Mucosa of rectum (tissue), 2 donors: Measurements from ENCODE around the gene DUSP2.
A peak's percentile ranks its signal among the peaks of the same experiment; 100 is the strongest.

Source experiments
- H3K27ac ChIP-seq, 2 donors: one replicate each; pipeline ENCODE4 v1.7.0; 2013; ENCODE audit warnings: inconsistent platforms in 2 of 2, low read depth in 2 of 2, low read length in 2 of 2
- H3K27me3 ChIP-seq, 2 donors: one replicate each; pipeline ENCODE4 v1.7.0; 2013; ENCODE audit warnings: low read length in 2 of 2; ENCODE audit not compliant: control insufficient read depth in 2 of 2, insufficient read depth in 2 of 2
- H3K36me3 ChIP-seq, 2 donors: one replicate each; pipeline ENCODE4 v1.7.0; 2013; ENCODE audit warnings: low read length in 2 of 2; ENCODE audit not compliant: control insufficient read depth in 2 of 2, insufficient read depth in 2 of 2
- H3K4me1 ChIP-seq, 2 donors: one replicate each; pipeline ENCODE4 v1.7.0; 2013; ENCODE audit warnings: low read length in 2 of 2, mild to moderate bottlenecking in 1 of 2; ENCODE audit not compliant: control insufficient read depth in 2 of 2, insufficient read depth in 2 of 2
- H3K4me3 ChIP-seq, 2 donors: one replicate each; pipeline ENCODE4 v1.7.0; 2013; ENCODE audit warnings: low read length in 2 of 2
- H3K9ac ChIP-seq, 2 donors: one replicate each; pipeline ENCODE4 v1.7.0; 2013; ENCODE audit warnings: low read length in 2 of 2, low read depth in 1 of 2, mild to moderate bottlenecking in 1 of 2
- H3K9me3 ChIP-seq, 2 donors: one replicate each; pipeline ENCODE4 v1.7.0; 2013; ENCODE audit warnings: low read length in 2 of 2; ENCODE audit not compliant: control insufficient read depth in 2 of 2
- donor health status: healthy.
- donor health status: Normal muscosa, but diverticular disease.

Gene DUSP2

GRCh38 chr2:96176661-96177060, 31.4 kb upstream of the DUSP2 start:
- Histone ChIP-seq H3K36me3 (no peaks in the 10 kb centered on the region), H3K27me3 (no peaks in the 10 kb centered on the region), H3K4me1 (no peaks in the 10 kb centered on the region), H3K9ac (no peak overlapping the region), H3K9me3 (no peaks in the 10 kb centered on the region), H3K27ac (no peak overlapping the region), H3K4me3 (no peak overlapping the region)

GRCh38 chr2:96175951-96176350, 30.7 kb upstream of the DUSP2 start:
- Histone ChIP-seq H3K9ac (no peak overlapping the region), H3K4me3 (no peak overlapping the region), H3K9me3 (no peaks in the 10 kb centered on the region)

GRCh38 chr2:96174251-96175144, 29.3 kb upstream of the DUSP2 start:
- H3K4me1 ChIP-seq: no peaks in the 10 kb centered on the region
- no peak overlapping the region for H3K27ac ChIP-seq
- H3K4me3 ChIP-seq: no peak overlapping the region
- H3K9ac ChIP-seq: no peak overlapping the region
- H3K27me3 ChIP-seq: no peaks in the 10 kb centered on the region
- no peaks in the 10 kb centered on the region for H3K36me3 ChIP-seq
- peaks cover 0 to 2% of the 10 kb centered on the region in 2 donors for H3K9me3 ChIP-seq

More at GRCh38 chr2:96175951-96176350, 30.7 kb upstream of the DUSP2 start:
- H3K36me3 ChIP-seq: no peaks in the 10 kb centered on the region
- no peaks in the 10 kb centered on the region for H3K4me1 ChIP-seq
- H3K27me3 ChIP-seq: no peaks in the 10 kb centered on the region
- no peak overlapping the region for H3K27ac ChIP-seq

GRCh38 chr2:96171831-96172230, 26.6 kb upstream of the DUSP2 start:
- no peak overlapping the region for H3K27ac ChIP-seq
- H3K4me1 ChIP-seq: peaks cover 0 to 2% of the 10 kb centered on the region in 2 donors
- no peaks in the 10 kb centered on the region for H3K27me3 ChIP-seq
- no peak overlapping the region for H3K9ac ChIP-seq
- H3K4me3 ChIP-seq: no peak overlapping the region
- no peaks in the 10 kb centered on the region for H3K36me3 ChIP-seq
- peaks cover 0 to 2% of the 10 kb centered on the region in 2 donors for H3K9me3 ChIP-seq

- H3K27me3 ChIP-seq: no peaks in the 10 kb centered on the region
- H3K27ac ChIP-seq: no peak overlapping the region
- peaks cover 0 to 2% of the 10 kb centered on the region in 2 donors for H3K9me3 ChIP-seq
- H3K9ac ChIP-seq: no peak overlapping the region
- peaks cover 0 to 2% of the 10 kb centered on the region in 2 donors for H3K4me1 ChIP-seq
- H3K36me3 ChIP-seq: no peaks in the 10 kb centered on the region
- no peak overlapping the region for H3K4me3 ChIP-seq
Measured at GRCh38 chr2:96170626-96171025, 25.4 kb upstream of the DUSP2 start.

- Histone ChIP-seq H3K36me3 (no peaks in the 10 kb centered on the region), H3K27ac (no peak overlapping the region), H3K4me1 (peaks cover 0 to 2% of the 10 kb centered on the region in 2 donors), H3K9me3 (peaks cover 0 to 2% of the 10 kb centered on the region in 2 donors), H3K9ac (no peak overlapping the region), H3K27me3 (no peaks in the 10 kb centered on the region), H3K4me3 (no peak overlapping the region)
Measured at GRCh38 chr2:96169868-96170507, 24.7 kb upstream of the DUSP2 start.

- Histone ChIP-seq H3K27me3 (no peaks in the 10 kb centered on the region), H3K9me3 (peaks cover 0 to 2% of the 10 kb centered on the region in 2 donors), H3K4me1 (peaks cover 3 to 6% of the 10 kb centered on the region in 2 donors), H3K4me3 (no peak overlapping the region), H3K27ac (no peak overlapping the region), H3K36me3 (no peaks in the 10 kb centered on the region), H3K9ac (no peak overlapping the region)
Measured at GRCh38 chr2:96167407-96168013, 22.3 kb upstream of the DUSP2 start.

GRCh38 chr2:96164459-96165184, 19.4 kb upstream of the DUSP2 start:
- Histone ChIP-seq H3K36me3 (no peaks in the 10 kb centered on the region), H3K4me1 (peaks cover 10 to 11% of the 10 kb centered on the region in 2 donors), H3K27me3 (no peaks in the 10 kb centered on the region), H3K9me3 (no peaks in the 10 kb centered on the region), H3K9ac (no peak overlapping the region), H3K4me3 (no peak overlapping the region), H3K27ac (peak overlapping the region in 1 of 2 donors; percentile 67)

- Histone ChIP-seq H3K4me1 (peaks cover 10 to 11% of the 10 kb centered on the region in 2 donors), H3K4me3 (no peak overlapping the region), H3K36me3 (no peaks in the 10 kb centered on the region), H3K27me3 (no peaks in the 10 kb centered on the region), H3K9ac (no peak overlapping the region), H3K9me3 (no peaks in the 10 kb centered on the region), H3K27ac (peak overlapping the region; percentile 16 to 67)
Measured at GRCh38 chr2:96163768-96164429, 18.7 kb upstream of the DUSP2 start.
